Stimulated activated naive CD8-positive, alpha-beta T cell treated with anti-CD3 and anti-CD28 coated beads, Interleukin-15, Interleukin-2, amounts not matched to agents 100 U/mL and 50 U/mL, for 24 hours (primary cell): ENCODE data around the gene GALNT8.
"Not testable (repeated sequence)": the region's sequence is repeated elsewhere in the genome, so short reads cannot be mapped to it uniquely, and the experiment has no call there.

Experiments
- ATAC-seq: fragments of 150-1000 bp; cut with Tn5 transposase; one replicate; pipeline ENCODE4 v1.10.0; 2021
- DNase-seq: peaks from one replicate; pipeline ENCODE4 v3.0.0; 2021

GALNT8 gene

DNA sequence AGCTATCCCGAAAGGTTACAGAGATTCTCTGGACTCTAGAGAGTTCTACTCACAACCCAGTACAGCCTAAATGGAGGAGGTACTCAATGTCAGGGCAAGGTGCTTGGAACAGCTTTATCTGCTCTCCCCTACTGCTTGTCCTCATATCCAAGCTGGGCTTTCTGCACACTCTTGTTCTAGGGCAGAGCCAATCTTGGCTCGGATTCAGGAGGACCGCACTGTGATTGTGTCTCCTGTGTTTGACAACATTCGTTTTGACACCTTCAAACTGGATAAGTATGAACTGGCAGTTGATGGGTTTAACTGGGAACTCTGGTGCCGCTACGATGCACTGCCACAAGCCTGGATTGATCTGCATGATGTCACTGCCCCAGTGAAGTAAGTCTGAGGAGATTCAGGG lies 25.0 kb downstream of the GALNT8 start:
- no peak for DNase-seq
- ATAC-seq, result no peak

DNA sequence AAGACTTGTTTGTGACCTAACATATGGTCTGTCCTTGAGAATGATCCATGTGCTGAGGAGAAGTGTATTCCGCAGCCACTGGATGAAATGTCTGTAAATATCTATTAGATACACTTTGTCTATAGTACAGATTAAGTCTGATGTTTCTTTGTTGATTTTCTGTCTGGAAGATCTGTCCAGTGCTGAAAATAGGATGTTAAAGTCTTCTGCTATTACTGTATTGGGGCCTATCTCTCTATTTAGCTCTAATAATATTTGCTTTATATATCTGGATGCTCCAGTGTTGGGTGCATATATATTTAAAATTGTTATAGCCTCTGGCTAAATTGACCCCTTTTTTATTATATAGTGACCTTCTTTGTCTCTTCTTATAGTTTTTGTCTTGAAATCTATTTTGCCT lies 31.5 kb downstream of the GALNT8 start:
- ATAC-seq, DNase-seq: not testable (repeated sequence)

DNA sequence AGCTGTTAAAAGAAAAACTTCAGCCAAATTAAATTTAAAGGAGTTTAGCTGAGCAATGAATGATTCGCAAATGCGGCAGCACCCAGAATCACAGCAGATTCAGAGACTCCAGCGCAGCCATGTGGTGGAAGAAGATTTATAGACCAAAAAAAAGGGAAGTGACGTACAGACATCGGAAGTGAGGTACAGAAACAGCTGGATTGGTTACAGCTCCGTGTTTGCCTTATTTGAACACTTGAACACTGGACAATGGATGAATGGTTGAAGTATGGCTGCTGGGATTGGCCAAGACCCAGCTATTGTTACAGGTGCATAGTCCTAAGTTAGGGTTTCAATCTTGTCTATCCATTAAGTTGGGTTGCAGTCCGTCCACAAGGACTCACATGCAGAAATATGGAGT lies 42.6 kb downstream of the GALNT8 start:
- no peak for ATAC-seq
- DNase-seq, result no peak

DNA sequence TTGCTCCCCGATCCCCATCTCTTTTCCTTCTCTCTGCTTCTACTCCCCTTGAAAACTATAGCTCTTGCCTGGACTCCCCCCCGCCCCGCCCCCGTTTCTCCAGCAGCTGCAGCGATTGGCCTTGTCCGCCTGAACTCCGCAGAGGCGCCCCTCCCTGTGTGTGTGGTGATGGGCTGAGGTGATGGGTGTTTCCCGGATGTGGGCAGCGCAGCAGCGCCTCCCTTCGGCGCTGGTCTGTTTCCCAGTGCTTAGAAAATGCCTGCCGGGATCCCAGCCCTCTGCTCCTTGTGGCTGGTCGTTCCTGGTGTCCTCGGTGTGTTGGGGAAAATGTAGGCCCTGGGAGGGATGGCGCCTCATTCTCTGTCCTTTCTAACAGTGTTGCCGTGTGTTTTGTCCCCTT lies 43.3 kb downstream of the GALNT8 start:
- ATAC-seq (no peak), DNase-seq (no peak)

DNA sequence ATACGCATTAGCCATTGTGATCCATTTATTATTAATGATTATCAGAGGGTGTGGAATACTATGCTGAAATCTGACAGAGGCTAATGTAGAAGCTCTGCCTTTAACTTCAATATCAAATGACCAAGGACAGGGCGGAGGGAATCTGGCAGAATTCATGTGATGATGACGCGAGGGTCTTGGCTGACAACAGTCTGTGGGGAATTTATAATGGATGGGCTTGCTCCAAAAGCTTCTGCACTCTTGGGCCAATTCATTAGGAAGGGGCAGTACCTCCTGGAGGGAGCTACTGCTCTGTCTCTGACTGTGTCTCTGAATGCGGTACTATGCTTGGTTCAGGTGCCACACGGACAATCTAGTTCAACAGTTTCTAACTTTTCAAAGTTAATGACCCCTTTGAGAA lies 46.2 kb downstream of the GALNT8 start:
- no peak for DNase-seq
- ATAC-seq, result no peak

DNA sequence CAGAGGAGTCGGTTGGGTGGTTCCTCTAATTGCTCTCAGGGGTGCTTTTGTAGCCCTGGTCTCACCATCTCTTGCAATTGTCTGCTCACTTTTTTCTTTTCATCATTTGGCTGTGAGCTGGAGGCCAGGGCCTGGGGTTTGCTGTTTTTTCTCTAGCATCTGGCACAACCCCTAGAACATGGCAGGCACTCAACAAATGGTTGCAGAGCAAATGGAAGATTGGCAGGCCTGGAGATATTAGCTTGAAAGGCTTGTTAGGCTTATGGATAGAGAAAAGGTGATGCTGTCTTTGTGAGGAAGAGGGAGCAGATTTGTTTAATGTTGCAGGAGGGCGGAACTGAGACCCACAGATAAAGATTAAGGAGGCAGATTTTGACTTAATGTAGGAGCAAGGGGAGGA lies 47.0 kb downstream of the GALNT8 start:
- DNase-seq (no peak), ATAC-seq (no peak)

DNA sequence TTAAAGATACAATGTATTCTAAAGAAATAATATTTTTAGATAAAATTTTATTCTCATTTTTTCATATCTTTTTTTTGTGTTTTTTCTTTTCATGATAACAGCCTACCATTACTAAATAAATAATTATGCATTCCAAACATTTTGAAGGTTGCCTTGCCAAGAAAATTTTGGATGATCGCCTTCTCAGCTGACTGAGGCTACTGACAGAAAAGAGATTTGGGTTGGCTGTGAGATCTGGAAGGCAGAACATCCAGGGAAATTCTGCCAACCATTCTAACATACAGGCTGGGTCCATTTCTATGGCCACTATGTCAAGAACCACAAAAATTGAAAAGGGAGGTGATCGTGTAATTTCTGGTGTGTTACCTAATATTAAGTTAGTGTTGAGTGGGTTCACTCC lies 48.1 kb downstream of the GALNT8 start:
- DNase-seq, result no peak
- no peak for ATAC-seq

DNA sequence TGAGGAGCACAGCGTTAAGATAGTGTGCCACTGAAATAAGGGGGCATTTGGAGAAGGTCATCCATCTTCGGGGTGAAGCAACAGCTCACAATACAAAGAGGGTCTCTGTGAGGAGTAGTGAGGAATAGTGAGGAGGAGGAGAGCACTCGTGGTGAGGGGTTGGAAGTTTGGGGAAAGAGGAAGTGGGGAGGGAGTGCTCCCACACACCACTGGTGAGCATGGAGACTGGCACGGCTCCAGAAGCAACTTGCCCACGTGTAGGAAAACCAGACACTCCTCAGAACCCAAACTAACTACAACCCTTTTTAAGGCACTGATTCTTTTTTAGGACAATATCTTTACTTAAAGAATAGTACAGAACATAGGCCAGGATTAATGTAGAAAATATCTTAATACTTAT lies 48.9 kb downstream of the GALNT8 start:
- no peak for DNase-seq
- no peak for ATAC-seq

DNA sequence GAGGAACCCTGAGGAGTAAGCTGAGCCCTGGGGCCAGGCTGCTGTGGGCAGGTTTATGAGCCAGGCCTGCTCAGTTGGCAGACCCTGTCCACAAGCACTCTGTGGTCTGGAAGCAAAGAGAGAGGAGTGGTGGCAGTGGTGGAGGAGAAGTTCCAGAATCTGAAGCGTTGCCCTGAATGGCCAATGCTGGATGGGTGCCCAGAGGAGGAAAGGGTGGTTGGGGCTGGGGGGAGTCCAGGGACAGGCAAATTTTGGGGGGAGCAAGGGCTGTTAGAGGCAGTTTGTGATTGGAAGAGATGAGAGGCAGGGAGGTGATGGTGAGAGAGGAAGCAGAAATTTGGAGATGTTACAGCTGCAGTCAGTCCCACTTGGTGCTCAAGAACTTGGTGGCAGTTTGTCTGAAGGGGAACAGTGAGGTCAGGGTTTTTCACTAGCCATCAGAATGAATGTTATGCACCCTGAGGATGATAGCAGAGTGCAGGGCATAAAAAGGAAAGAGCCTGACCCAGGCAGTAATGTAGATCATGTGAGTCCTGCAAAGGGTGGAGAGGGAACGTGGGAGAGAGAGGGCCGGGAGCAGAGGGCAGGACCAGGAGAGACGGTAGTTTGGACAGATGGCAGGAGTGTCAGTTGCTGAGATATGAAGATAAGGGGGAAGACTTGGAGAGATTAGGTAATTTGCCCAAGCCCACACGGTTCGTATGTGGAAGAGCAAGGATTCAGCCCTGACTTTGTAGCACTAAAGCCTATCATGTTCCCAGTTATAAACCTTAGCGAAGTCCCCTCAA lies 51.2 kb downstream of the GALNT8 start:
- ATAC-seq (no peak), DNase-seq (no peak)

DNA sequence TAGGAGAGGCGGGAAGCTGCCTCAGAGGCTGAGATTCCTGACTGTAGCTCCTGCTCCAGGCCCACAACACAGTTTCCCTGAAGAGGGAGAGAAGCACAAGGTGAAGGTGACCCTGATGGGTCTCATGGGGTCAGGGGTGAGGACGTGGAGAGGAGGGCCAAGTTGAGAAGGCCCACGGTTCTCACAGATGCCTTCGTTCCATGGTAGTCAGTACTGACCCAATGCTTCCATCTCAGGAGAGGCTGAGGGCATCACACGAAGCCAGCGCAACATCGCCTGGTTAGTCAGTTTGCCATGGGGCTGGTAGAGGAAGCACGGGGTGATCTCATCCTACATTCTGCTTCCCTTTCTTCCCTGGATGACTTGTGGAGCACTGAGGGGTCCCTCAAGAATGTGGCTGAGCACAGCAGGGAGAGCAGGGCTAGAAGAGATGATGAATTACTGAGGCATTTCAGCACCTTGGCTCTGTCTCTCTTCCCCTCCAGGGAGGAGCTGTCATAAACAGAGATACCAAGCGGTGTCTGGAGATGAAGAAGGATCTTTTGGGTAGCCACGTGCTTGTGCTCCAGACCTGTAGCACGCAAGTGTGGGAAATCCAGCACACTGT lies 51.9 kb downstream of the GALNT8 start:
- no peak for DNase-seq

DNA sequence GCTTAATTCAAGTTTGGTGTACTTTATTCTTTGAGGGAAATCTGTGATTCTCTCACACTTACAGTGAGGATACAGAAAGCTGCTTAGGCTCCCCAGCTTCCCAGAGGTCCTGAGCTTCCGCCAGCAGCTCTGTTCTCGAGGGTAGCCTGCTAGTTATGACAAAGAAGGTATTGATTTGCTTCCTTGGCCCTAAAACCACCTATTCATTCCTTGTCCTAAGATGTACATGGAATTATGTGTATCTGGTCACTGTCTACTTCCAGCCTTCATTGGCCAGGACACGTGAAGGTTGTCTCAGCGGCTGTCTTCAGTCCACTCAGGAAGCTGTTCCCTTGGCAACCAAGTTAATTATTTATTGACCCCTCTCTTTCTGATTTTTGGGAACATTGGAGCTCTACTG lies 55.7 kb downstream of the GALNT8 start:
- DNase-seq (no peak), ATAC-seq (no peak)

More for the DNA sequence above, 51.9 kb downstream of the GALNT8 start:
- no peak for ATAC-seq

DNA sequence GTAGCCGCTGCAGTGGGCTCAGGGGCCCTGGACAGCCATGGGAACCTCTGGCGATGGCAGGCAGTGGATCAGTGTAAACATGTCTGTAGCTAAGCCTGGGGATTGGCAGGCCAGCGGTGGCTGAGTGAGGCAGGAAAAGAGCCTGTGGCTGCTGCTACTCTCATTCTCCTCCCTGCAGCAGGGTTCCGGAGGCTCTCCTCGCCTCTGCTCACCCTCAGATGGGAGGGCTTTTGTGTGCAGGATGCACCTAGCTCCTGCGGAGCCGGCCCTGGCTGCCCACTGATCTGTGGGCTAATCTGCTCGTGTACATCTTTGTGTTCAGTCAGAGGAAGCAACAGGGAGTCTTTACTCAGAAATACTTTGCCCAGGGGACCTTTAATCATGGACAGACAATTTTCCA lies 59.5 kb downstream of the GALNT8 start:
- DNase-seq (no peak), ATAC-seq (no peak)

DNA sequence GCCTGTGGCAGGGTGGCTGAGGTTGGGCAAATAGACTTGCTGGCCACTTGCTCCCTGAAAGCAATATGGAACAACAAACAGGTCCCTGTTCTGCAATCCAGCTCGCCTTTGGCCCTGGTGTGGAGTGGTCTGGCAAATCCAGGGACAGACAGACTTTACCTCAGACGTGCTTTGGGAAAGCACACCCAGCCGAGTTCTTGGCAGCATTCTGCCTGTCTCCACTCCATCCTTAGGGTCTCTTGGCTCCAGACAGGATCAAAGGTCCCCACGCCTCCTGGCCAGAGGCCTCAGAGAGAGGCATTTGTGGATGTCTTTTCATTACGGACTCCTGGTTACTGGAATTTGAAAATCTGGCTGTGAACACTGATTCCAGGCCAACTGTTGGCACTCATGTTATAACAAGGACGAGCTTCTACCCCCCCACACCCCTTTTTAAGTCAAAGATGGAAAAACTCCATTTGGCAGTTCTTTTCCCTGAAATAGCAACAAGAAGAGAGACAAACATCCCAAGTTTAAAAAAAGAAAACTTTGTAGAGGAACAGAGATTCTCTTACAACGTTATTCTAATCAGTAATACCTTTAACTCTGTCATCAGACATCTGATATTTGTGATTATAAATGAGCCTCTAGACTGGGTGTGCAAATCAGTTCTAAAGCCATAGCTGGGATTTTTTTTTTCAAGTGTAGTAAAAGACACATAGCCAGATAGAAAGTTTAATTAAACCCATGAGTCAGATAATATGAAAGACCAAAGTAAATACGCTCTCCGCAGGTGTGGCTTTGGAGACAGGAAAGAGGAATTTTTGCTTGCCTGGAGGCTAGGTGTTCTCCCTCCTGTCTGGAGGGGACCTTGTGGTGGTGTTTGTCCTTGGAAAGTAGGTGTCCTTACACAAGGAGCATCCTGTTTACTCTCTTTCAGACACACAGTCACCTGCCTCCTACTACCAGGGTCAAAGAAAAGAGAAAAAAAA lies 60.7 kb downstream of the GALNT8 start:
- DNase-seq (no peak), ATAC-seq (no peak)

DNA sequence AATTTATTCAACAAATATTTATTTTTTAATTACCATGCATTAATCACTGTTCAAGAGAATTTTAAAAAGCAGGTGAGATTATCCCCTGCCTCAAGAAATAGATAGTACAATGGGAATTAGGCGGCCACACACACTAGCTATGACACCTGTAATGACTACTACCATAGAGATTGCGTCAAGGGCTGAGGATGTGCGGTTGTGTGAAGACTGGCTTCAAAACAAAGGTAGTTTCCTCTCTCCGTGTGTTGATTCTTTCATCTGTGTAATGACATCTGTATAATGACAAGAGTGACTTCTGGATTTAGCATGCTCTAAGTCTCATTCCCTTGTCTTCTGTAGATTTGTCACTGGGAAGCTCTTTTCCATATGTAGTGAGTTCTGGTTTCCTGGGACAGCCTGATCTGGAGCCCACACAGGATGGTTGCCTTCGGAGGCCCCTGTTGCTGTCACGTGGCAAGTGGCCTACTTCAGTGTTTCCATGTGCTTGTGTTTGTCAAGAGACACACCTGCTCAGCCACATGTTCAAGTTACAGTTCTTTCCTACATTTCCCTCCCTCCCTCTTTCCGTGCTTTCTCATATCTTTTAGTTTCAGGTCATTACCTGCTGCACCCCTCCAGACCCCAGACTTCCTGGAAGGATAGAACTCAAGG lies 64.3 kb downstream of the GALNT8 start:
- ATAC-seq (no peak), DNase-seq (no peak)

DNA sequence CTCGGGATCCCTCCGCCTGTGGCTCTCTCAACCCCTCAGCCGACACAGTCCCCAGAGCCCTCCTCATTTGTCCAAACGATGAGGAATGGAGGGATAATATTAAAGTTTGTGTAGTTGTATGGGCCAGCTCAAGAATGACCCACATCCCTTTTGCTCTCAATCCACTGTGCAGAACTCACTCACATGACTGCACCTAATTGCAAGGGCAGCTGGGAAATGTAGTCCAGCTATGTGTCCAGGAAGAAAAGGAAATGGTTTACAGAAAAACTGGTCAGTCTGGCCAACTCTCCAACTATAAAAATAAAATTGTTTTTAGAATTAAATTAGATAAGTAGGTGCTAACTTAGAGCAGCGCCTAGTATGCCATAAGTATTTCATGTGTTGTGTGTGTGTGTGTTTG lies 66.6 kb downstream of the GALNT8 start:
- DNase-seq, result no peak
- ATAC-seq, result no peak

DNA sequence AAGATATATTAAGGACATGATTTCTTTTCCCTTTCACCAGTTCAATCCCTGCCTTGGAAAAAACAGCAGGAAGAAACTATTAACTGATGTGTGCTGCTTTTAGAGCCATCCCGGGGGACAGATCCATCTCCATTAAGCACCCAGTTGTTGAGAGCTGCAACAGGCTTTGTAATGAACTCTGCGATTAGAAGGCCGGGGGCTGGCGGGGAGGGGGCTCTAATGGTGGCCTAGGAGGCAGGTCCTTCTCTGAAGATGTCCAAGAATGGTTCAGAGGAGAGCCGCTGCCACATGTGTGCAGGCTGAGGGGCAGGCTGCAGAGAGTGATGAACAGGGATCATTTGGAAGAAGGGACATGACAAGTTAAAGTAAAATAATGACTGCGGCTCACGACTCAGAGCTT lies 67.8 kb downstream of the GALNT8 start:
- DNase-seq (no peak), ATAC-seq (no peak)

DNA sequence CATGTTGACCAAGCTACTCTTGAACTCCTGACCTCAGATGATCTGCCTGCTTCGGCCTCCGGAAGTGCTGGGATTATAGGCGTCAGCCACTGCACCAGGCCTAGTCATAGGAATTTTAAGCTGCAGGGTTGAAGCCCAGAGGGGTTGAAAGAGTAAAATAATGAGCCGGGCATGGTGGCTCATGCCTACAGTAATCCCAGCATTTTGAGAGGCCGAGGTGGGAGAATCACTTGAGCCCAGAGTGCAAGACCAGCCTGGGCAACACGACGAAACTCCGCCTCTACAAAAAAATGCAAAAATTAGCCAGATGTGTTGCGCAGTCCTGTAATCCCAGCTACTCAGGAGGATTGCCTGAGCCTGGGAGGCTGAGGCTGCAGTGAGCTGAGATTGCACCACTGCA lies 69.6 kb downstream of the GALNT8 start:
- DNase-seq (no peak), ATAC-seq (no peak)

DNA sequence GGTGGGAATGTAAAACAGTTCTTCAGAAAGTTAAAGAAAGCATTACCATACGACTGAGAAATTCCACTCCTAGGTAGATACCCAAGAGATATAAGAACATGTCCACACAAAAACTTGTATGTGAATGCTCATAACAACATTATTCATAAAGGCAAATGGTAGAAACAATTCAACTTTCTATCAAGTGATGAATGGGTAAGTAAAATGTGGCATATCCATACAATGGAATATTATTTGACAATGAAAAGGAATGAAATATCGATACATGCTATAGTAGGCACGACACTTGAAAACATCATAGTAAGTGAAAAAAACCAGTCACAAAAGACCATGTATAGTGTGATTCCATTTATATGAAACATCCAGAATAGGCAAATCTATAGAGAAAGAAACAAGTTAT lies 71.3 kb downstream of the GALNT8 start:
- ATAC-seq (no peak), DNase-seq (no peak)

DNA sequence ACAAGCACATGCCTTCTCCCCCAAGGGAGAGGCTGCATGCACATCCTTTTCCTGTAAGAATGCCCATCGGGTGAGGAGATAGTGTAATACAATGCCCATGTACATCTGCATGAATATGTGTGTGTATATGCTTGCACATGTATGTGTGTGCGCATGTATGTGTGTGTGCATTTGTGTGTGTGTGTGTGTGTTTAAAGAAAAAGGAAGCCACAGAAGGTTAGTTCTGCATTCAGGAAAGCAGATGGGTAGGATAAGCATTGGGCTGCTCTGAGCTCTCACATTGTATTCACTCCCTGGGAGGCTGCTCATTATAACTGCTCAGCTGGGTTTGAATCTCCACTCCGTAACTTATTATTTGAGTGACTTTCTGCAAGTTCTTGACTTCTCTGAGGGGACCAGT lies 74.3 kb downstream of the GALNT8 start:
- ATAC-seq, result no peak
- DNase-seq, result no peak

DNA sequence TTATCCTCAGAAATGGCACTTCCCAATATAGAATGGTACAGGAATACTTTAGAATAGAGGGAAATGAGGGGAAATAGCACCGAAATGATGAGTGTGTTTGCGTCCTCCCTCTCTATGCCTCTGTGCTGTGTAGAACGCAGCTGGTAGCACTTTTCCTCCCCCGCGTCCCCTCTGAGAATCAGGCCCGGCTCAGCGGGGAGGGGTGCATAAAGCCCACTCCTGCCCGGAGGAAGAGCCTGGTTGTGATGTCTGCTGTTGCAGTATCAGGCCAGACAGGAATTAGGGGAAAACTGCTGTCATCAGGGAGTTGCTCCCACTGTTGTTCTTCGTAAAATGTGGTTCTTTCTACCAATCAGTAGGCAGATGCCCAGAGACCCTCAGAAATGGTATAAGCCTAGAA lies 76.0 kb downstream of the GALNT8 start:
- no peak for DNase-seq

DNA sequence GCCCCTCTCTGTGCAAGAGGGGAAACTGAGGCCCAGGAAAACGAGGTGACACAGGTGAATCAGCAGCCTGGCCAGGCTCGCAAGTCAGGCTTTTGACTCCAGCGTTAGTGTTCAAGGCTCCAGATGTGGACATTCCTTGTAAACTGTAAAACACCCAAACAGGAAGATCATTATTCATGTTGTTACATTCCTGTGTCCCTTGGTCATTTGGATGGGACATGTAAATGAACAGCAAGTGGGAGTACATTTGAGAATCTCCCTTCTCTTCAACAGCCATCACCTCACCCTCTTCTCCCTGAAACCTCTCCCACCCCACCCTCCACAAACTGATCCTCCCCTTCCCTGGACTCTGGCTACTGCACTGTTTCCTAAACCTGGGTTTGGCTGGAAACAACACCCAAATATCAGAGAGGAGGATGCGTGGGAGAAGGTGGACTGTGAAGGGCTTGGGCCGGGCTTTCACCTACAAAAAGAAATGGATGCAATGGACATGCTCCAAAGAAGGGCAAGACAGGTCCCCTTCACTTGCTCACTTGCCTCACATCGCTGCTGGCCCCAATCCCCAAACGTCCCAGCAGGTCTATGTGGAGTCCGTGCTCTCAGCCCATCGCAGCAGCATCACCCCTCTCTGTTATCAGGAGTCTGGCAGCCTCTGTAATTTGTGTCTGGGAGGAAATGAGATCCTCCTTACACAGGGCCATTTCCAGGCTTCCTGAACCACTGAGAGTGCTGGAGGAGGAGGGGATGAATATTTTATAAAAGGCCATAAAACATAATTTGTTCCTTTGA lies 76.7 kb downstream of the GALNT8 start:
- no peak for DNase-seq
- ATAC-seq, result no peak

More for the DNA sequence above, 76.0 kb downstream of the GALNT8 start:
- ATAC-seq, result no peak

DNA sequence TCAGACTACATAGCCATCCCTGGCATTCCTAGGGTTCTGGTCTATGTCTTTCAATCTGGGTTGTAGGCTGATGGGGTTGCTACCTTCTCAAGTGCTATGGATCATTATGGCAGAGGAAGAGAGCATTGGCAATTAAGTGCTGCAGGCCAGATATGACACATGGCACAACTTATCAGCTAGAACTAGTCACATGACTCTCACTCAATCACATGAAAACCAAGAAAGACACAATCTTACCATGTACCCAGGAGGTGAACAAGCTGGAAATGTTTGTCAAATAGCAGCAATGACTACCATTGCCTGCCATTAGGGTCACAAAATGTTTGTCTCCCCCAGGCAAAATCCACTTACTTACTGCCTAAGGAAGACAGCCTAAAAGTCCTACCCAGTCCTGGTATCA lies 80.4 kb downstream of the GALNT8 start:
- ATAC-seq (no peak), DNase-seq (no peak)
